ENCODE measurements around the gene OPN5. TPM values are rescaled to one million over a fixed set of nuclear protein-coding genes. Genes with fewer than 3 reads are reported as not detected.

Gene OPN5
- total and polyA plus RNA-seq, 2 donors (not counting 3 experiments of a cell fraction or from before 2014, with no cell fraction given) = not detected

DNA sequence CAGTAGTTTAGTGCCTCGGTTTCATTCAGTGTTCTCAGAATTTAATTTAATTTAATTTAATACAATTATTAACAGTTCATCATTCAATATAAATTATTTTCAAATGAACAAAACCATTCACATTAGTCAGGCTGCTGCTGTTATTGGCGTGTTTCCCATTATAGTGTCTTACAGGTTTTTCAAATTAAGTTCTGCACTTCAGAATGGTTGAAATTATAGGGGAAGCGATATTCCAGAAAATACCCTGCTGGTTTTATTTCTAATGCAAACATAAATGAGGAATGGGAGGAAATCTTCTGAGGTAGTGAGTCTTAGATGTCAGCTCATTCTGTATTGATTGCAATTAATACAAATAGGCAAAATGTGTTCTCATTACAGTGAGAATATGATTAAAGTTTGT lies 37.6 kb downstream of the OPN5 start:
- no peak for FAIRE-seq
- CTCF ChIA-PET = no interaction called here
- no peaks in the 10 kb centered on the region for H3K9me1 ChIP-seq (replicated peaks; ENCODE audit: control insufficient read depth, extremely low read depth, insufficient read depth, low read length)
- no TSS peak for BruUV-seq (replicated peaks)
- no peaks in the 10 kb centered on the region for H4K20me1 ChIP-seq (replicated peaks; ENCODE audit: control insufficient read depth, extremely low read depth, insufficient read depth, low read length)
- no peaks in the 10 kb centered on the region for H3K79me2 ChIP-seq (ENCODE audit: control insufficient read depth, insufficient read depth, low read length)
- no peak overlapping the region for H2AFZ ChIP-seq (ENCODE audit: low read depth, low read length)
- no peak overlapping the region for H3K4me2 ChIP-seq (ENCODE audit: insufficient read depth, low read length)
- H3K9ac ChIP-seq (replicated peaks; ENCODE audit: extremely low read depth, insufficient read depth, low read length) = no peak overlapping the region
- dilution Hi-C loops (cut with MboI; ENCODE audit: extremely low pct_ligation_motif_present, low sequenced_read_pairs) = no loop called here
- no peak for TF ChIP-seq POLR2A (IDR thresholded peaks at IDR 0.05; ENCODE audit: low read depth, low read length)
- no peak for TF ChIP-seq MYC (IDR thresholded peaks at IDR 0.05; ENCODE audit: low read depth, low read length)
- TF ChIP-seq GATA2 (IDR thresholded peaks at IDR 0.05; ENCODE audit: insufficient read depth, insufficient read length, low read depth, low read length) = no peak
- TF ChIP-seq FOS (IDR thresholded peaks at IDR 0.05; ENCODE audit: borderline replicate concordance, insufficient read depth, low read length) = no peak
- no peak for TF ChIP-seq EZH2 (IDR thresholded peaks at IDR 0.05; ENCODE audit: borderline replicate concordance, low read depth, low read length, severe bottlenecking)
- no peak for TF ChIP-seq POLR2AphosphoS5 (IDR thresholded peaks at IDR 0.05; ENCODE audit: insufficient read depth, low read depth, low read length)
- TF ChIP-seq, protein P1, sequence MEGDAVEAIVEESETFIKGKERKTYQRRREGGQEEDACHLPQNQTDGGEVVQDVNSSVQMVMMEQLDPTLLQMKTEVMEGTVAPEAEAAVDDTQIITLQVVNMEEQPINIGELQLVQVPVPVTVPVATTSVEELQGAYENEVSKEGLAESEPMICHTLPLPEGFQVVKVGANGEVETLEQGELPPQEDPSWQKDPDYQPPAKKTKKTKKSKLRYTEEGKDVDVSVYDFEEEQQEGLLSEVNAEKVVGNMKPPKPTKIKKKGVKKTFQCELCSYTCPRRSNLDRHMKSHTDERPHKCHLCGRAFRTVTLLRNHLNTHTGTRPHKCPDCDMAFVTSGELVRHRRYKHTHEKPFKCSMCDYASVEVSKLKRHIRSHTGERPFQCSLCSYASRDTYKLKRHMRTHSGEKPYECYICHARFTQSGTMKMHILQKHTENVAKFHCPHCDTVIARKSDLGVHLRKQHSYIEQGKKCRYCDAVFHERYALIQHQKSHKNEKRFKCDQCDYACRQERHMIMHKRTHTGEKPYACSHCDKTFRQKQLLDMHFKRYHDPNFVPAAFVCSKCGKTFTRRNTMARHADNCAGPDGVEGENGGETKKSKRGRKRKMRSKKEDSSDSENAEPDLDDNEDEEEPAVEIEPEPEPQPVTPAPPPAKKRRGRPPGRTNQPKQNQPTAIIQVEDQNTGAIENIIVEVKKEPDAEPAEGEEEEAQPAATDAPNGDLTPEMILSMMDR (IDR thresholded peaks at IDR 0.05; ENCODE audit: extremely low read depth in 1 of 2, insufficient read depth in 1 of 2, low read depth in 1 of 2, low read length in 2 of 2) = no peak
- TF ChIP-seq JUN (IDR thresholded peaks at IDR 0.05; ENCODE audit: borderline replicate concordance, insufficient read depth, insufficient read length, low read depth) = no peak
- TF ChIP-seq MAX (IDR thresholded peaks at IDR 0.05; ENCODE audit: insufficient read depth, insufficient read length) = no peak
- POLR2A ChIA-PET = no interaction called here
- H3K27ac ChIP-seq (ENCODE audit: insufficient read depth, low read depth, low read length) = no peak overlapping the region
- H3K4me3 ChIP-seq (replicated peaks in 1 of 3; ENCODE audit: insufficient read depth in 1 of 3, low read depth in 1 of 3, low read length in 3 of 3) = no peak overlapping the region
- no peak for DNase-seq (ENCODE audit: low read depth, low spot score)
- no peaks in the 10 kb centered on the region for H3K9me3 ChIP-seq (replicated peaks; ENCODE audit: control insufficient read depth, insufficient read depth, low read length)
- no peaks in the 10 kb centered on the region for H3K36me3 ChIP-seq (ENCODE audit: control insufficient read depth in 2 of 2, extremely low read depth in 1 of 2, insufficient read depth in 2 of 2, low read length in 2 of 2)
- H3K4me1 ChIP-seq (ENCODE audit: control insufficient read depth, extremely low read depth, insufficient read depth, low read length) = no peaks in the 10 kb centered on the region
- no peaks in the 10 kb centered on the region for H3K27me3 ChIP-seq (ENCODE audit: control insufficient read depth in 2 of 2, insufficient read depth in 2 of 2, low read length in 2 of 2)
- intact Hi-C loops (cut with micrococcal nuclease) = no loop called here

All from endothelial cell of umbilical vein (primary cell).